Glutamatergic neuron (in vitro differentiated cells): ENCODE measurements around the gene KRTAP2-3. TPM values are rescaled to one million over a fixed set of nuclear protein-coding genes. Genes with fewer than 3 reads are reported as not detected.
"Not testable (repeated sequence)": the region's sequence is repeated elsewhere in the genome, so short reads cannot be mapped to it uniquely, and the experiment has no call there.

ENCODE experiments used
- DNase-seq: peaks from one replicate; pipeline ENCODE4 v3.0.0; 2022
- H3K27ac Mint-ChIP-seq: one replicate; pipeline ENCODE4 v1.8.0; 2020; ENCODE audit warnings: mild to moderate bottlenecking, mixed read lengths, inconsistent platforms; ENCODE audit not compliant: unreplicated experiment
- H3K27me3 Mint-ChIP-seq: one replicate; pipeline ENCODE4 v1.8.0; 2020; ENCODE audit warnings: mild to moderate bottlenecking, moderate library complexity, mixed read lengths, inconsistent platforms; ENCODE audit not compliant: unreplicated experiment
- H3K36me3 Mint-ChIP-seq: one replicate; pipeline ENCODE4 v1.8.0; 2020; ENCODE audit warnings: mild to moderate bottlenecking, mixed read lengths, inconsistent platforms; ENCODE audit not compliant: unreplicated experiment
- H3K4me1 Mint-ChIP-seq: one replicate; pipeline ENCODE4 v1.8.0; 2020; ENCODE audit warnings: mild to moderate bottlenecking, low read depth, mixed read lengths, inconsistent platforms; ENCODE audit not compliant: unreplicated experiment
- H3K4me3 Mint-ChIP-seq: one replicate; pipeline ENCODE4 v1.8.0; 2020; ENCODE audit warnings: mild to moderate bottlenecking, mixed read lengths, inconsistent platforms; ENCODE audit not compliant: unreplicated experiment
- H3K9me3 Mint-ChIP-seq: one replicate; pipeline ENCODE4 v1.8.0; 2020; ENCODE audit warnings: mild to moderate bottlenecking, moderate library complexity, mixed read lengths, inconsistent platforms; ENCODE audit not compliant: unreplicated experiment
- total RNA-seq: library from RNA; stranded (reverse); fragmentation: NEBNext Ultra II Directional; extraction: Animal tissue kit (Norgen Biotek cat#: 25700); gene quantifications from one replicate; pipeline ENCODE4 v1.2.1, GENCODE V29; 2021; ENCODE audit not compliant: unreplicated experiment
- TF ChIP-seq, protein P1 (sequence below): fragments of 200-600 bp; sonication (generic); IDR thresholded peaks from one replicate; pipeline ENCODE4 v1.5.0; 2021; ENCODE audit not compliant: partially characterized antibody, unreplicated experiment

KRTAP2-3 gene
- total RNA-seq, 1 donor from 2014 or later: not detected

DNA sequence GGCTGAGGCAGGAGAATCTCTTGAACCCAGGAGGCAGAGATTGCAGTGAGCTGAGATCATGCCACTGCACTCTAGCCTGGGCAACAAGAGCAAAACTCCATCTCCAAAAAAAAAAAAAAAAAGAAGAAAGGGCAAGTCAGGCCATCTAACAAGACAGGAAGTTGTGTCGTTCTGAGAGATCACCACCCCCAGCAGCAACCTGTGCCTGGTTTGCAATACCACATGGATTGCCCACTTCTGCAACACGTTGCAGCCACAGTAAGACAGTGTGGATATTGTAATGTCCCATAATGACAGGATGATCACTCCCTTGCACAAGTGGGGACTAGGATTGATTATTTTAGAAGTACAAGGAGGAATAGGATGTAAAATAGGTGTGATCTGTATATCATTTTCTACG lies 9.1 kb upstream of the KRTAP2-3 start:
- TF ChIP-seq, protein P1, sequence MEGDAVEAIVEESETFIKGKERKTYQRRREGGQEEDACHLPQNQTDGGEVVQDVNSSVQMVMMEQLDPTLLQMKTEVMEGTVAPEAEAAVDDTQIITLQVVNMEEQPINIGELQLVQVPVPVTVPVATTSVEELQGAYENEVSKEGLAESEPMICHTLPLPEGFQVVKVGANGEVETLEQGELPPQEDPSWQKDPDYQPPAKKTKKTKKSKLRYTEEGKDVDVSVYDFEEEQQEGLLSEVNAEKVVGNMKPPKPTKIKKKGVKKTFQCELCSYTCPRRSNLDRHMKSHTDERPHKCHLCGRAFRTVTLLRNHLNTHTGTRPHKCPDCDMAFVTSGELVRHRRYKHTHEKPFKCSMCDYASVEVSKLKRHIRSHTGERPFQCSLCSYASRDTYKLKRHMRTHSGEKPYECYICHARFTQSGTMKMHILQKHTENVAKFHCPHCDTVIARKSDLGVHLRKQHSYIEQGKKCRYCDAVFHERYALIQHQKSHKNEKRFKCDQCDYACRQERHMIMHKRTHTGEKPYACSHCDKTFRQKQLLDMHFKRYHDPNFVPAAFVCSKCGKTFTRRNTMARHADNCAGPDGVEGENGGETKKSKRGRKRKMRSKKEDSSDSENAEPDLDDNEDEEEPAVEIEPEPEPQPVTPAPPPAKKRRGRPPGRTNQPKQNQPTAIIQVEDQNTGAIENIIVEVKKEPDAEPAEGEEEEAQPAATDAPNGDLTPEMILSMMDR: no peak
- Mint-ChIP-seq H3K4me3 (no peak overlapping the region), H3K9me3 (peaks cover 9% of the 10 kb centered on the region), H3K27ac (no peak overlapping the region), H3K4me1 (peaks cover 5% of the 10 kb centered on the region), H3K27me3 (peaks cover 8% of the 10 kb centered on the region), H3K36me3 (peaks cover 13% of the 10 kb centered on the region)
- DNase-seq: no peak

DNA sequence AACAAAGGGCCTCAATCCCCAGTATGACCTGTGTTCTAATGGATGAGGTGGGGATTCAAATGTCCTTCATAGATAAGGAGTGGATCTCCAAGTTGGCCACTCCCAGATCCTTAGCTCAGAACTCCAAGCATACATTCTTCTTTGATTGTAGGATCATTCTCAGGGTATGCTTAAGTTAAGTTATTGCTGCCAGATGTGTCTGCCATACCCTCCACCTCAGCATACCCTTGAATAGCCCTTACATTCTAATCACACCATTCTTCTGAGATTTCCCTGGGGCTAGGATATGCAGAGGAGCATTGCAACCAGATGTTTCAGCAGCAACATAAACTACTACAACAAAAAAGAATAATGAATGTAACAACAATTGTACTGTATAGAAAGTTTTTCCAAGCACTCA lies 7.4 kb upstream of the KRTAP2-3 start:
- TF ChIP-seq, protein P1: no peak
- peaks cover 5% of the 10 kb centered on the region for H3K4me1 Mint-ChIP-seq
- peaks cover 11% of the 10 kb centered on the region for H3K36me3 Mint-ChIP-seq
- no peak for DNase-seq
- peaks cover 7% of the 10 kb centered on the region for H3K27me3 Mint-ChIP-seq
- no peak overlapping the region for H3K27ac Mint-ChIP-seq
- H3K4me3 Mint-ChIP-seq: no peak overlapping the region
- peaks cover 9% of the 10 kb centered on the region for H3K9me3 Mint-ChIP-seq

DNA sequence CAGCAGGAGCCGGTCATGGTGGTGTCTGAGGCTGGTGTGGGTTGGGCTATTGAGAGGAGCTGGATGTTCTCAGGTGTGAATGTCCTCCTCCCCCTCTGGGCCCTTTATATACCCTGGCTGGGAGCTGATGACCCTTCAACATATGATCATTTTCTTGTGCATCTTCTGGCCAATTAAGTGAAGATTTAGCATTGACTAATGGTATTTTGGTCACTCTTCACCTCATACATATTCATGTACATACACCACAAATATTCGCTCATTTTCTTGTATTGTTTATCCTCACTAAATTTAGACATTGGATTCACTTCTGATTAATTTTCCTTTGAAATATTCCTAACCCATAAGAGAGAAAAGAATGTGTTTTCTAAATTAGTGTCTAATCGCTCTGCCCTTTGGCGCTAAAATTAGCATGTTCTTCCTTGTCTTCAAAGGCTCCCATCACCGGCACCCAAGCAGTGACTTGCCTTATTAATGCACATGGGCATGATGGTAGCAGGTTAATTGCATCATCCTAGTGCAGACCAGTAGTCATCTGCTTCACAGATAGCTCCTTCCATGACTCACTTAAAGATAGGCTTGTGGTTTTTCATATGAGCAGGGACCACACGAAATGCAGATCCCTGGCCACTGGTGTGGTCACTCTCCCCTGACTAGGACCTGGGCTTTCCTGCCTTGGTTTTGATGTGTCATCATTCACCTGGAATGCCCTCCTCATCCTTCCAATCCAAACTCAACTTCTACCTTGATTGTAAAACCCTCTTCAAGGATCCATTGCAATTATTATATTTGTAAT lies 6.1 kb upstream of the KRTAP2-3 start, which contains the start of gene KRTAP2-4:
KRTAP2-4 (minus strand) TSS at position 51 of the 796 bp plus-strand sequence; CDS start at position 17, 34 bp downstream.
- Mint-ChIP-seq H3K4me1 (peaks cover 5% of the 10 kb centered on the region), H3K36me3 (peaks cover 5% of the 10 kb centered on the region), H3K27ac (no peak within 1 kb of the TSS), H3K4me3 (no peak within 1 kb of the TSS), H3K27me3 (no peaks in the 10 kb centered on the region), H3K9me3 (peaks cover 2% of the 10 kb centered on the region)
- TF ChIP-seq, protein P1: no peak
- no peak for DNase-seq

DNA sequence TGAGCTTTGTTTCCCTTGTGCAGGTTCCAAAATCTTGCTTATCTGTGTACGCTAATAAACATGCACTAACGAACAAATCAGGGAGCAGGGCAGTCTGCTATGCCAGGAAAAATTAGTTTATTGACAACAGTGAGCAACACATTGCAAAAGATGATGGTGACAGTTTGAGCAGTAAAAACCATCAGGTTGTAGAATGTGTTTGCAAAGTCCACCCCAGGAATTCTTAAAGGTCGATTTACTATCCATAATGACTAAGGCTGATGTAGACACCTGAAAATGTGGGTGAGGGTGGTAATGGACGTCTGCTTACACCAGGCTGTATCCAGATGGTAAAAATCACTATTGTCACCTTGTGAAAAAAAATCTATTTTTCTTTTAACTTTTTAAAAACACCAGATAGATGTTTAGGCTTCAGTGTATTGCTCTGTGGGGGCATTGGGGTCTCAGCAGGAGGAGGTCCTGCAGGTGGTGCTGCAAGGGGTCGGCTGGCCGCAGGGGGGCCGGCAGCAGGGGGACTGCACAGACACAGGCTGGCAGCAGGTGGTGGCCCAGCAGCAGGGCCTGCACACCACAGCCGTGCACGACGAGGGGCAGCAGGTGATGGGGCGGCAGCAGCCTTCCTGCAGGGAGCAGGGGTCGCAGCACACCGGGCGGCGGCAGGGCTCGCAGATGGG lies 5.2 kb upstream of the KRTAP2-3 start:
- not testable (repeated sequence) for H3K9me3 Mint-ChIP-seq, H3K27me3 Mint-ChIP-seq, H3K27ac Mint-ChIP-seq, H3K4me3 Mint-ChIP-seq, H3K4me1 Mint-ChIP-seq, H3K36me3 Mint-ChIP-seq, DNase-seq

DNA sequence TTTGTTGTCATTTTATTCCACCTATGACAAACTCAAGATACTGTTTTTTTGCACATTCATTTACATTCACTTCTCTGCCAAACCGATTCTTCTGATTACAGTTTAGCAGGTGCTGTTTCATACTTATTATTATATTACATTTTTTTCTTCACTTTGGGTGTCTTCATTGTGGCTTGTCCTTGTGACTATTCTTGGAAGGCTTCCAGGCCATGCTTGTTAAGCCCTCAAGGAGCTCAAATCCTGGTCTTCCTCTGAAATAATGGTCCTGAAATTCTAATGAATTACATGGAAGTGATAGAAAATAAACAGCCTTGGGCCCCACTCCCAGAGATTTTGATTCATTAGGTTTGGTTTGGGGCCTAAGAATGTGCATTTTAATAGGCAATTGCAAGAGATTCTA lies 4.4 kb upstream of the KRTAP2-3 start:
- peaks cover 2% of the 10 kb centered on the region for H3K9me3 Mint-ChIP-seq
- H3K27ac Mint-ChIP-seq: no peak overlapping the region
- peaks cover 5% of the 10 kb centered on the region for H3K36me3 Mint-ChIP-seq
- no peaks in the 10 kb centered on the region for H3K4me1 Mint-ChIP-seq
- TF ChIP-seq, protein P1: no peak
- DNase-seq: no peak
- H3K27me3 Mint-ChIP-seq: no peaks in the 10 kb centered on the region
- no peak overlapping the region for H3K4me3 Mint-ChIP-seq
